Measurements from ENCODE around the gene CYS1. TPM values are rescaled to one million over a fixed set of nuclear protein-coding genes. Genes with fewer than 3 reads are reported as not detected.

Gene CYS1
- polyA plus RNA-seq, 2 of the 4 experiments (the other 2 are of a cell fraction), result 0.68 to 1.1 TPM

- FAIRE-seq (no peak), DNase-seq (ENCODE audit: low read depth in 1 of 2, low spot score in 1 of 2) (no peak), ATAC-seq (no peak)
- no peak overlapping the region for H3K4me2 ChIP-seq
- no peaks in the 10 kb centered on the region; the same call in 2 of the 3 replicates for H3K4me1 ChIP-seq
- H3K27ac ChIP-seq, result no peak overlapping the region
- ChIA-PET CTCF (interaction anchor here (0.9 to 12.5 kb wide), 11 partner anchors 9 to 275 kb away, joined by 3 to 232 read pairs (median 9); no protein-coding TSS in a partner anchor), POLR2A (no interaction called here)
- no peak overlapping the region for H3K4me3 ChIP-seq
- 88% methylated on average over 20 of the region's 20 CpGs for WGBS (ENCODE audit: missing lambda C conversion rate)
- TF ChIP-seq FOXS1 (CRISPR knock-in tag; IDR thresholded peaks at IDR 0.05) (no peak), KDM5A (IDR thresholded peaks at IDR 0.05) (no peak), MAZ (IDR thresholded peaks at IDR 0.05; ENCODE audit: borderline replicate concordance, low read depth, low read length) (no peak), HES2 (IDR thresholded peaks at IDR 0.05) (no peak), SMC3 (IDR thresholded peaks at IDR 0.05) (no peak), RFX5 (IDR thresholded peaks at IDR 0.05) (no peak), TP53 (CRISPR knock-in tag; IDR thresholded peaks at IDR 0.05) (no peak), MYC (IDR thresholded peaks at IDR 0.05; ENCODE audit: borderline replicate concordance, low read length) (no peak), NR3C1 (IDR thresholded peaks at IDR 0.05) (no peak), HEYL (CRISPR knock-in tag; IDR thresholded peaks at IDR 0.05) (no peak), JUN (IDR thresholded peaks at IDR 0.05) (no peak), HOXA7 (CRISPR knock-in tag; IDR thresholded peaks at IDR 0.05) (no peak), TFCP2L1 (CRISPR knock-in tag; IDR thresholded peaks at IDR 0.05) (no peak), RNF2 (IDR thresholded peaks at IDR 0.05; ENCODE audit: borderline replicate concordance, low read depth) (no peak), BCL3 (IDR thresholded peaks at IDR 0.05) (no peak), HOXB13 (CRISPR knock-in tag; IDR thresholded peaks at IDR 0.05; ENCODE audit: low read depth) (no peak), ESRRA (IDR thresholded peaks at IDR 0.05; ENCODE audit: borderline replicate concordance, low read length) (no peak), EHF (CRISPR knock-in tag; IDR thresholded peaks at IDR 0.05) (no peak), ZFP36 (IDR thresholded peaks at IDR 0.05; ENCODE audit: borderline replicate concordance, partially characterized antibody) (no peak)
- peaks cover 12% of the 10 kb centered on the region for H3K9me3 ChIP-seq
Measured at GRCh38 chr2:10045561-10046355, 34.5 kb downstream of the CYS1 start.

- H3K4me3 ChIP-seq, result peak overlapping the region; percentile 89
- TF ChIP-seq JUN (IDR thresholded peaks at IDR 0.05) (peak in 1 of 2 experiments; percentile 42; a peak in 1 of 5 replicates), E2F6 (IDR thresholded peaks at IDR 0.05; ENCODE audit: borderline replicate concordance, low read depth) (peak; percentile 98), PBX3 (IDR thresholded peaks at IDR 0.05) (no peak), FOSL2 (IDR thresholded peaks at IDR 0.05) (no peak), FOSL2 (CRISPR knock-in tag; IDR thresholded peaks at IDR 0.05) (peak; percentile 62), MAX (IDR thresholded peaks at IDR 0.05) (peak; percentile 94)
- ChIA-PET CTCF (interaction anchor here (0.6 to 12.5 kb wide), 10 partner anchors 9 to 391 kb away, joined by 3 to 232 read pairs (median 5); no protein-coding TSS in a partner anchor), POLR2A (interaction anchor here (0.8 to 1.4 kb wide), 4 partner anchors 60 to 245 kb away, joined by 3 to 5 read pairs (median 3); partner anchors contain the start of gene TAF1B)
- no peak for FAIRE-seq
- peak overlapping the region; percentile 87 to 90 for H3K27ac ChIP-seq
- WGBS (ENCODE audit: missing lambda C conversion rate), result 77% methylated on average over 26 of the region's 90 CpGs
- DNase-seq (ENCODE audit: low read depth in 1 of 2, low spot score in 1 of 2), result peak; percentile 79 to 93
- peaks cover 12% of the 10 kb centered on the region for H3K9me3 ChIP-seq
- no peaks in the 10 kb centered on the region; the same call in 2 of the 3 replicates for H3K4me1 ChIP-seq
- ATAC-seq, result peak; percentile 48 to 61
- peak overlapping the region; percentile 100 for H3K4me2 ChIP-seq
Measured at GRCh38 chr2:10043906-10044601, 36.2 kb downstream of the CYS1 start.
